Endothelial cell of umbilical vein (primary cell): ENCODE data around the gene SPAG5.

Experiments used
- EZH2 ChIP-seq: IDR thresholded peaks from 2 replicates; pipeline ENCODE4 v1.6.1; 2012; ENCODE audit warnings: borderline replicate concordance, low read depth, mild to moderate bottlenecking, moderate library complexity, low read length, inconsistent platforms; ENCODE audit not compliant: severe bottlenecking
- JUN ChIP-seq: IDR thresholded peaks from 2 replicates; pipeline ENCODE4 v1.6.1; 2011; ENCODE audit warnings: borderline replicate concordance, low read depth; ENCODE audit not compliant: insufficient read length, insufficient read depth
- MYC ChIP-seq: IDR thresholded peaks from one replicate; pipeline ENCODE4 v1.6.1; 2011; ENCODE audit warnings: mild to moderate bottlenecking, low read depth, low read length
- POLR2A ChIP-seq: IDR thresholded peaks from 2 replicates; pipeline ENCODE4 v1.6.1; 2012; ENCODE audit warnings: low read depth, mild to moderate bottlenecking, control low read depth, low read length
- POLR2AphosphoS5 ChIP-seq: IDR thresholded peaks from 2 replicates; pipeline ENCODE4 v1.6.1; 2012; ENCODE audit warnings: low read depth, mild to moderate bottlenecking, control low read depth, low read length, moderate library complexity; ENCODE audit not compliant: insufficient read depth
- TF ChIP-seq, protein P1 (sequence below), 2 donors: IDR thresholded peaks; 1 replicate in 1 of 2; 2 replicates in 1 of 2; pipeline ENCODE4 v1.5.1; 2011; ENCODE audit warnings: low read length in 2 of 2, mild to moderate bottlenecking in 2 of 2, moderate library complexity in 2 of 2, control low read depth in 1 of 2, inconsistent platforms in 1 of 2, low read depth in 1 of 2; ENCODE audit not compliant: insufficient read depth in 1 of 2; ENCODE audit errors: extremely low read depth in 1 of 2

- TF ChIP-seq, protein P1, sequence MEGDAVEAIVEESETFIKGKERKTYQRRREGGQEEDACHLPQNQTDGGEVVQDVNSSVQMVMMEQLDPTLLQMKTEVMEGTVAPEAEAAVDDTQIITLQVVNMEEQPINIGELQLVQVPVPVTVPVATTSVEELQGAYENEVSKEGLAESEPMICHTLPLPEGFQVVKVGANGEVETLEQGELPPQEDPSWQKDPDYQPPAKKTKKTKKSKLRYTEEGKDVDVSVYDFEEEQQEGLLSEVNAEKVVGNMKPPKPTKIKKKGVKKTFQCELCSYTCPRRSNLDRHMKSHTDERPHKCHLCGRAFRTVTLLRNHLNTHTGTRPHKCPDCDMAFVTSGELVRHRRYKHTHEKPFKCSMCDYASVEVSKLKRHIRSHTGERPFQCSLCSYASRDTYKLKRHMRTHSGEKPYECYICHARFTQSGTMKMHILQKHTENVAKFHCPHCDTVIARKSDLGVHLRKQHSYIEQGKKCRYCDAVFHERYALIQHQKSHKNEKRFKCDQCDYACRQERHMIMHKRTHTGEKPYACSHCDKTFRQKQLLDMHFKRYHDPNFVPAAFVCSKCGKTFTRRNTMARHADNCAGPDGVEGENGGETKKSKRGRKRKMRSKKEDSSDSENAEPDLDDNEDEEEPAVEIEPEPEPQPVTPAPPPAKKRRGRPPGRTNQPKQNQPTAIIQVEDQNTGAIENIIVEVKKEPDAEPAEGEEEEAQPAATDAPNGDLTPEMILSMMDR (IDR thresholded peaks at IDR 0.05; ENCODE audit: extremely low read depth in 1 of 2, insufficient read depth in 1 of 2, low read depth in 1 of 2, low read length in 2 of 2), result no peak
- no peak for TF ChIP-seq MYC
- TF ChIP-seq JUN, result no peak
- no peak for TF ChIP-seq POLR2A
- TF ChIP-seq EZH2, result no peak
- TF ChIP-seq POLR2AphosphoS5, result no peak
Measured at GRCh38 chr17:28547096-28547622, 51.7 kb downstream of the SPAG5 start.
